NCI-H748 (cell line): ENCODE data around the gene SCTR.
"Not testable (repeated sequence)": the region's sequence is repeated elsewhere in the genome, so short reads cannot be mapped to it uniquely, and the experiment has no call there.

Experiments used
- DNase-seq: peaks from one replicate; lab custom pipeline; 2025; ENCODE audit not compliant: unreplicated experiment; lab: John Stamatoyannopoulos, UW

SCTR gene

GRCh38 chr2:119417908-119418307 lies 106.4 kb downstream of the SCTR start:
- no peak for DNase-seq

GRCh38 chr2:119416299-119416923 lies 107.9 kb downstream of the SCTR start:
- no peak for DNase-seq

GRCh38 chr2:119415630-119416029 lies 108.7 kb downstream of the SCTR start:
- no peak for DNase-seq

GRCh38 chr2:119414894-119415293 lies 109.4 kb downstream of the SCTR start:
- no peak for DNase-seq

GRCh38 chr2:119409506-119409905 lies 114.8 kb downstream of the SCTR start:
- peak; percentile 27 for DNase-seq

GRCh38 chr2:119408221-119408619 lies 116.1 kb downstream of the SCTR start:
- DNase-seq: no peak

- DNase-seq: peak; percentile 25
Observed at GRCh38 chr2:119407430-119408220, 116.7 kb downstream of the SCTR start.

GRCh38 chr2:119405151-119405550 lies 119.1 kb downstream of the SCTR start:
- no peak for DNase-seq

- DNase-seq: not testable (repeated sequence)
Observed at GRCh38 chr2:119403618-119404017, 120.7 kb downstream of the SCTR start.

- no peak for DNase-seq
Observed at GRCh38 chr2:119402645-119403560, 121.4 kb downstream of the SCTR start.

- DNase-seq: no peak
Observed at GRCh38 chr2:119402106-119402505, 122.2 kb downstream of the SCTR start.

- DNase-seq: no peak
Observed at GRCh38 chr2:119397196-119397595, 127.1 kb downstream of the SCTR start.

- no peak for DNase-seq
Observed at GRCh38 chr2:119393971-119394748, 130.1 kb downstream of the SCTR start.
